Brain microvascular endothelial cell (primary cell): ENCODE measurements around the gene ATRX.
"Not testable (repeated sequence)": the region's sequence is repeated elsewhere in the genome, so short reads cannot be mapped to it uniquely, and the experiment has no call there.

Experiments used
- DNase-seq: peaks from one replicate; pipeline ENCODE4 v3.0.0-alpha.2; 2020
- H3K27ac ChIP-seq: fragments of 250-450 bp; sonication (Bioruptor Pico); 2 replicates; pipeline ENCODE4 v1.5.1; 2020; ENCODE audit warnings: mild to moderate bottlenecking, moderate library complexity
- H3K27me3 ChIP-seq: fragments of 250-450 bp; sonication (Bioruptor Pico); replicated peaks from 2 replicates; pipeline ENCODE4 v1.5.1; 2020; ENCODE audit warnings: mild to moderate bottlenecking
- H3K36me3 ChIP-seq: fragments of 250-450 bp; sonication (Bioruptor Pico); replicated peaks from 2 replicates; pipeline ENCODE4 v1.5.1; 2020; ENCODE audit warnings: mild to moderate bottlenecking
- H3K4me3 ChIP-seq: 2 replicates; pipeline ENCODE4 v1.5.1; 2011; ENCODE audit warnings: low read depth, mild to moderate bottlenecking, control low read depth, low read length, moderate library complexity
- in situ Hi-C: cut with HindIII; loops from 2 replicates; pipeline ENCODE4 v1.10.0; 2017; ENCODE audit warnings: low sequenced_read_pairs, low pct_ligation_motif_present
- TF ChIP-seq, protein P1 (sequence below): IDR thresholded peaks from 2 replicates; pipeline ENCODE4 v1.5.1; 2011; ENCODE audit warnings: low read depth, mild to moderate bottlenecking, moderate library complexity, low read length, control low read depth, inconsistent platforms; ENCODE audit errors: missing control alignments

The ATRX gene

GRCh38 chrX:77689376-77689775 lies 96.6 kb downstream of the ATRX start:
- DNase-seq: no peak
- Histone ChIP-seq H3K4me3 (no peak overlapping the region), H3K27ac (no peak overlapping the region), H3K27me3 (no peaks in the 10 kb centered on the region), H3K36me3 (no peaks in the 10 kb centered on the region)
- in situ Hi-C loops: no loop called here
- TF ChIP-seq, protein P1, sequence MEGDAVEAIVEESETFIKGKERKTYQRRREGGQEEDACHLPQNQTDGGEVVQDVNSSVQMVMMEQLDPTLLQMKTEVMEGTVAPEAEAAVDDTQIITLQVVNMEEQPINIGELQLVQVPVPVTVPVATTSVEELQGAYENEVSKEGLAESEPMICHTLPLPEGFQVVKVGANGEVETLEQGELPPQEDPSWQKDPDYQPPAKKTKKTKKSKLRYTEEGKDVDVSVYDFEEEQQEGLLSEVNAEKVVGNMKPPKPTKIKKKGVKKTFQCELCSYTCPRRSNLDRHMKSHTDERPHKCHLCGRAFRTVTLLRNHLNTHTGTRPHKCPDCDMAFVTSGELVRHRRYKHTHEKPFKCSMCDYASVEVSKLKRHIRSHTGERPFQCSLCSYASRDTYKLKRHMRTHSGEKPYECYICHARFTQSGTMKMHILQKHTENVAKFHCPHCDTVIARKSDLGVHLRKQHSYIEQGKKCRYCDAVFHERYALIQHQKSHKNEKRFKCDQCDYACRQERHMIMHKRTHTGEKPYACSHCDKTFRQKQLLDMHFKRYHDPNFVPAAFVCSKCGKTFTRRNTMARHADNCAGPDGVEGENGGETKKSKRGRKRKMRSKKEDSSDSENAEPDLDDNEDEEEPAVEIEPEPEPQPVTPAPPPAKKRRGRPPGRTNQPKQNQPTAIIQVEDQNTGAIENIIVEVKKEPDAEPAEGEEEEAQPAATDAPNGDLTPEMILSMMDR: no peak

DNA sequence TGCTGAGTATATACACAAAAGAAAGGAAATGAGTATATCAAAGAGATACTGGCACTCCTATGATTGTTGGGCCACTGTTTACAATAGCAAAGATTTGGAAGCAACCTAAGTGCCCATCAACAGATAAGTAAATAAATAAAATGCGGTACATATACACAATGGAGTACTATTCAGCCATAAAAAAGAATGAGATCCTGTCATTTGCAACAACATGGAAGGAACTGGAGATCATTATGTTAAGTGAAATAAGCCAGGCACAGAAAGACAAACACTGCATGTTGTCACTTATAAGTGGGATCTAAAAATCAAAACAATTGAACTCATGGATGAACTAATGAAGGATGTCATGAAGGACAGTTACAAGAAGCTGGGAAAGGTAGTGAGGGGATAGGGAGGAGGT lies 100.3 kb downstream of the ATRX start:
- in situ Hi-C loops, H3K4me3 ChIP-seq, H3K27me3 ChIP-seq, H3K36me3 ChIP-seq, H3K27ac ChIP-seq, DNase-seq: not testable (repeated sequence)

GRCh38 chrX:77679144-77679543 lies 106.9 kb downstream of the ATRX start:
- TF ChIP-seq, protein P1: no peak
- H3K36me3 ChIP-seq: no peaks in the 10 kb centered on the region
- no peak overlapping the region for H3K27ac ChIP-seq
- in situ Hi-C loops: no loop called here
- no peaks in the 10 kb centered on the region for H3K27me3 ChIP-seq
- no peak for DNase-seq
- no peak overlapping the region for H3K4me3 ChIP-seq

- no peak overlapping the region for H3K4me3 ChIP-seq
- TF ChIP-seq, protein P1: no peak
- no peak overlapping the region for H3K27ac ChIP-seq
- in situ Hi-C loops: no loop called here
- no peak for DNase-seq
- no peaks in the 10 kb centered on the region for H3K27me3 ChIP-seq
- H3K36me3 ChIP-seq: no peaks in the 10 kb centered on the region
Measured at GRCh38 chrX:77675986-77676385, 110.0 kb downstream of the ATRX start.

DNA sequence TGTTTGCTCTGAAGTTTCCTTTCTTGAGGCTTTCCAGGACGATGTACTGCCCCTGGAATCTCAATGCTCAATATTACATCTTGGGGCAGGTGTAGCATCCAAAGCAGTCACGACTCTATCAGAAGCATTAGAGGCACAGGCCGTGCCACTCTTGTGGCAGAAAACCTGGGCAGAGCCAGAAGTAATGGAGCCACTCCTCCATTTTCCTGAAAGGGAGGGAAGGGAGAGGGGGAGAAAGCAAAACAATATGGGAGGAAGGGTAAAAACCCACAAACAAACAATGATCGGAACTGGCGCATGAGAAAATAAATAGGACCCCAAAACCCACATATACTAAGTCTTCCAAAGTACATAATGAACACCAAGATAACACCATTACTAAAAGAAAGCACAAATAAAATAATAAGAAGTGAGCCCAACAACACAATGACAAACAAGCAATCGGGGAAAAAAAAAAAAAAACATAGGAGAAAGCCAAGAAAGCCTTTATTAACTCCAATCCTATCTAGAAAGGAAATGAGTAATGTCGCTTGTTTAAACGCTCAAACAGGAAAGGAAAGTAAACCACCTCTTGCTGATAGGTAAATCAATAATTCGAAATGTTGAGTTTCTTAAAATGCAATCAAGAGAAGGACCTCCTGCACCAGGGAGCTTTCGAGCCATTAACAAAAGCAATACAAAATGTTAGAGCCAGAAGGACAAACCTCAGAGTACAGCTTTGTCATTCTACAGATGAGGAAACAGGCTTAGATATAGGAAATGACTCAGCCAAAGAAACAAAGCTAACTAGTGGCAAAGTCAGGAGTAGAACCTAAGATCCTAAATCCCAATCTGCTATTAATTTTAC lies 117.4 kb downstream of the ATRX start:
- Histone ChIP-seq H3K36me3 (no peaks in the 10 kb centered on the region), H3K27ac (peak overlapping the region; percentile 53), H3K4me3 (no peak overlapping the region), H3K27me3 (no peaks in the 10 kb centered on the region)
- DNase-seq: peak; percentile 11
- in situ Hi-C loops: no loop called here
- TF ChIP-seq, protein P1: no peak

- in situ Hi-C loops: no loop called here
- H3K4me3 ChIP-seq: no peak overlapping the region
- no peak overlapping the region for H3K27ac ChIP-seq
- DNase-seq: no peak
- TF ChIP-seq, protein P1: no peak
- no peaks in the 10 kb centered on the region for H3K36me3 ChIP-seq
- H3K27me3 ChIP-seq: no peaks in the 10 kb centered on the region
Measured at GRCh38 chrX:77658886-77659285, 127.1 kb downstream of the ATRX start.
